Thyroid gland (tissue), 4 donors: ENCODE results near the gene PAX8. TPM values are rescaled to one million over a fixed set of nuclear protein-coding genes. Genes with fewer than 3 reads are reported as not detected.

Experiments
- DNase-seq, 2 donors: peaks; one replicate each; pipeline ENCODE4 v3.0.0-alpha.2; 2019
- H3K27ac ChIP-seq, 3 donors: fragments of 200-600 bp; sonication (generic); 1 replicate in 2 of 3; 2 replicates in 1 of 3; pipeline ENCODE4 v1.5.1; 2016 to 2019; ENCODE audit warnings: mild to moderate bottlenecking in 1 of 3, moderate library complexity in 1 of 3
- H3K27me3 ChIP-seq: fragments of 200-600 bp; sonication (generic); one replicate; pipeline ENCODE4 v1.5.1; 2019
- H3K36me3 ChIP-seq, 2 donors: fragments of 200-600 bp; sonication (generic); one replicate each; pipeline ENCODE4 v1.5.1; 2016 to 2019
- H3K4me1 ChIP-seq, 2 donors: fragments of 200-600 bp; sonication (generic); one replicate each; pipeline ENCODE4 v1.5.1; 2017 to 2019
- H3K4me3 ChIP-seq, 3 donors: fragments of 200-600 bp; sonication (generic); replicated peaks in 1 of 3; 1 replicate in 2 of 3; 2 replicates in 1 of 3; pipeline ENCODE4 v1.5.1; 2016; ENCODE audit warnings: mild to moderate bottlenecking in 1 of 3
- H3K9me3 ChIP-seq: fragments of 200-600 bp; sonication (generic); one replicate; pipeline ENCODE4 v1.5.1; 2017
- CTCF ChIP-seq, 6 experiments: fragments of 200-600 bp in 3 of 6; fragments of 450-650 bp in 3 of 6; sonication (generic) in 3 of 6; IDR thresholded peaks; one replicate each; pipeline ENCODE4 v1.5.1; 2016 to 2019; ENCODE audit warnings: antibody characterized with exemption in 6 of 6, mild to moderate bottlenecking in 2 of 6, inconsistent platforms in 1 of 6, moderate library complexity in 1 of 6
- POLR2A ChIP-seq, 2 donors: fragments of 450-650 bp; IDR thresholded peaks; one replicate each; pipeline ENCODE4 v1.6.1; 2017; ENCODE audit warnings: antibody characterized with exemption in 2 of 2, mild to moderate bottlenecking in 2 of 2, moderate library complexity in 1 of 2
- WGBS, 2 donors: methylation state at CpG; one replicate each; pipeline ENCODE4 v1.1.5; 2017; 5-methylcytosine and 5-hydroxymethylcytosine counted together
- intact Hi-C: fragments of 100-400 bp; cut with DNase I; formaldehyde crosslinking; loops from one replicate; pipeline ENCODE4 v1.15.1; 2023
- total RNA-seq, 4 donors: library from RNA; depleted of rRNA; stranded (reverse); fragments of >200 nt; gene quantifications; one replicate each; pipeline ENCODE4 v1.2.3, GENCODE V29; 2016

The PAX8 gene
- total RNA-seq, 4 donors from 2014 or later: 1,318 to 2,156 (median 1,767) TPM

- no peaks in the 10 kb centered on the region for H3K9me3 ChIP-seq
- intact Hi-C loops: no loop called here
- H3K27ac ChIP-seq: peak overlapping the region; percentile 17 to 65 (median 64)
- H3K4me3 ChIP-seq: no peak overlapping the region
- H3K27me3 ChIP-seq: no peaks in the 10 kb centered on the region
- 68 to 74% methylated on average over 11 to 12 of the region's 12 CpGs for WGBS, 2 donors
- no peak for TF ChIP-seq CTCF (IDR thresholded peaks at IDR 0.05)
- TF ChIP-seq POLR2A (IDR thresholded peaks at IDR 0.05): no peak
- peak; percentile 50 to 61 for DNase-seq
- no peaks in the 10 kb centered on the region for H3K36me3 ChIP-seq
- H3K4me1 ChIP-seq: peaks cover 3 to 5% of the 10 kb centered on the region in 2 donors
Observed at GRCh38 chr2:113167115-113167932, 111.4 kb downstream of the PAX8 start.

- Histone ChIP-seq H3K27ac (no peak overlapping the region), H3K9me3 (no peaks in the 10 kb centered on the region), H3K4me1 (peaks cover 3 to 5% of the 10 kb centered on the region in 2 donors), H3K4me3 (no peak overlapping the region), H3K27me3 (no peaks in the 10 kb centered on the region), H3K36me3 (no peaks in the 10 kb centered on the region)
- intact Hi-C loops: no loop called here
- no peak for TF ChIP-seq POLR2A (IDR thresholded peaks at IDR 0.05)
- no peak for TF ChIP-seq CTCF (IDR thresholded peaks at IDR 0.05)
- 96 to 98% methylated on average over 7 of the region's 7 CpGs for WGBS, 2 donors
- DNase-seq: no peak
Observed at GRCh38 chr2:113166187-113166645, 112.5 kb downstream of the PAX8 start.

Other genes with a start within 250 kb of the PAX8 start
- gene IL36B, start 226.1 kb downstream of the PAX8 start, total RNA-seq: not detected
- not detected for gene IL36RN, start 219.7 kb downstream of the PAX8 start, total RNA-seq
- not detected for gene IL1F10, start 211.0 kb downstream of the PAX8 start, total RNA-seq
- 1 to 10 TPM in 2 of 4 donors, under 1 TPM in 1, not detected in 1; 0.67 to 1.3 (median 1.3) TPM for gene IL1RN, start 151.3 kb downstream of the PAX8 start, total RNA-seq
- 100 to 1,000 TPM in 3 of 4 donors, 10 to 100 TPM in 1; 63.7 to 136 (median 111) TPM for gene PSD4, start 105.0 kb downstream of the PAX8 start, total RNA-seq
- 10 to 100 TPM; 53.7 to 88.9 (median 64.8) TPM for gene ZNG1B, start 158.8 kb upstream of the PAX8 start, total RNA-seq
- 1 to 10 TPM in 1 of 4 donors, under 1 TPM in 1, not detected in 2; 0.33 to 2.0 TPM for gene FOXD4L1, start 219.7 kb upstream of the PAX8 start, total RNA-seq